Esophagus squamous epithelium (tissue), 5 donors: Measurements from ENCODE around the gene ACTA1. TPM values are rescaled to one million over a fixed set of nuclear protein-coding genes. Genes with fewer than 3 reads are reported as not detected.
A peak's percentile ranks its signal among the peaks of the same experiment; 100 is the strongest.

Source experiments
- DNase-seq: peaks from one replicate; lab custom pipeline; 2025; lab: John Stamatoyannopoulos, UW
- H3K27ac ChIP-seq, 4 donors: fragments of 200-600 bp; sonication (generic); one replicate each; pipeline ENCODE4 v1.5.1; 2016 to 2019; ENCODE audit warnings: mild to moderate bottlenecking in 1 of 4
- H3K27me3 ChIP-seq, 4 donors: fragments of 200-600 bp; sonication (generic); 1 replicate in 3 of 4; 2 replicates in 1 of 4; pipeline versions ENCODE4 v1.5.1 to v1.6.0; 2017 to 2021; ENCODE audit warnings: antibody characterized with exemption in 1 of 4
- H3K36me3 ChIP-seq, 3 donors: fragments of 200-600 bp; sonication (generic); one replicate each; pipeline ENCODE4 v1.5.1; 2016 to 2019
- H3K4me1 ChIP-seq, 3 donors: fragments of 200-600 bp; sonication (generic); one replicate each; pipeline ENCODE4 v1.5.1; 2017 to 2019
- H3K4me3 ChIP-seq, 4 donors: fragments of 200-600 bp; sonication (generic); 1 replicate in 3 of 4; 2 replicates in 1 of 4; pipeline ENCODE4 v1.5.1; 2016 to 2019; ENCODE audit warnings: mild to moderate bottlenecking in 2 of 4, moderate library complexity in 1 of 4
- H3K9me3 ChIP-seq, 3 donors: fragments of 200-600 bp; sonication (generic); one replicate each; pipeline ENCODE4 v1.5.1; 2016 to 2019
- POLR2A ChIP-seq, 4 donors: fragments of 450-650 bp; IDR thresholded peaks; one replicate each; pipeline ENCODE4 v1.6.1; 2017; ENCODE audit warnings: antibody characterized with exemption in 4 of 4, mild to moderate bottlenecking in 4 of 4, moderate library complexity in 3 of 4
- WGBS, 2 donors: methylation state at CpG; one replicate each; pipeline ENCODE4 v1.1.5; 2018; 5-methylcytosine and 5-hydroxymethylcytosine counted together
- intact Hi-C: fragments of 100-400 bp; cut with DNase I; formaldehyde crosslinking; loops from one replicate; pipeline ENCODE4 v1.15.0; 2022
- total RNA-seq, 4 donors: library from RNA; depleted of rRNA; stranded (reverse); fragments of >200 nt; gene quantifications; one replicate each; pipeline ENCODE4 v1.1.0, GENCODE V29; 2016
- TF ChIP-seq, protein P1 (sequence below), 6 experiments: fragments of 450-650 bp in 4 of 6; fragments of 200-600 bp in 2 of 6; sonication (generic) in 2 of 6; IDR thresholded peaks; one replicate each; pipeline ENCODE4 v1.5.1; 2016 to 2019; ENCODE audit warnings: antibody characterized with exemption in 6 of 6, mild to moderate bottlenecking in 4 of 6, moderate library complexity in 4 of 6
- donor health status: DM: yes; HTN: yes; CAD: no.

ACTA1 gene
- total RNA-seq, 4 donors from 2014 or later, result 0.19 to 0.75 (median 0.26) TPM; not detected in 1

DNA sequence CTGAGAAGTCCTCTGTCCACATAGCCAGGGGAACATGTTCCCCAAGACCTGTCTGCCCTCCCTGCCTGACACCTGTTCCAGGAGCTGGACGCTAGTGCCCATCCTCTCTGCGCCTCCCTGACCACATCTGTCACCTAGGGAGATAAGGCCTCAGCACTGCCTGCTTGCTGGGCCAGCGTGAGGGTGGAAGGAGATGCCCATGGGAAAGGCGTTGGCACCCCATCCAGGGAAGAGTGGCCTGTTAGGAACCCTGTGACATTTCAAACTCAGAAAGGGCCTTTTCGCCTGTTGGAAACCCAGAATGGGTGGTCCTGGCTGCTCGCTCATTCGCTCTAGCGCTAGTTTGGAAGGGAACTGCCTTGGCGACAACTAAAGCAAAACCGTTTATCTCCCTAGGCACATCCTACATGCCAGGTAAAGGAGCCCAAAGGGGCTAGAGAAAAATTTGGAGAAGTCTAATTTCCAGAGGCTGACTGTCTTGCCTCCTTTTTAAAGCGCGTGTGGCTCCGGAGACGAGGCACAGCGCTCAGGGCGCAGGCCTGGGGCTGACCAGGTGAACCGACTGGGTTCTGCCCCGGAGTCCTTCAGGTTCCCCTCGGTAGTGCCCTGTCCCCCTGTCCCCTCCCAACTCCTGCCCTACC is 410 bp downstream of the ACTA1 start:
- Histone ChIP-seq H3K36me3 (no peaks in the 10 kb centered on the region), H3K4me3 (no peak overlapping the region), H3K9me3 (no peaks in the 10 kb centered on the region), H3K27me3 (peaks cover 37 to 81% (median 45%) of the 10 kb centered on the region in 4 donors), H3K27ac (no peak overlapping the region), H3K4me1 (peaks cover 19 to 43% (median 21%) of the 10 kb centered on the region in 3 donors)
- intact Hi-C loops, result no loop called here
- no peak for DNase-seq
- WGBS, 2 donors, result 7 to 27% methylated on average over 6 to 9 of the region's 19 CpGs
- TF ChIP-seq, protein P1, sequence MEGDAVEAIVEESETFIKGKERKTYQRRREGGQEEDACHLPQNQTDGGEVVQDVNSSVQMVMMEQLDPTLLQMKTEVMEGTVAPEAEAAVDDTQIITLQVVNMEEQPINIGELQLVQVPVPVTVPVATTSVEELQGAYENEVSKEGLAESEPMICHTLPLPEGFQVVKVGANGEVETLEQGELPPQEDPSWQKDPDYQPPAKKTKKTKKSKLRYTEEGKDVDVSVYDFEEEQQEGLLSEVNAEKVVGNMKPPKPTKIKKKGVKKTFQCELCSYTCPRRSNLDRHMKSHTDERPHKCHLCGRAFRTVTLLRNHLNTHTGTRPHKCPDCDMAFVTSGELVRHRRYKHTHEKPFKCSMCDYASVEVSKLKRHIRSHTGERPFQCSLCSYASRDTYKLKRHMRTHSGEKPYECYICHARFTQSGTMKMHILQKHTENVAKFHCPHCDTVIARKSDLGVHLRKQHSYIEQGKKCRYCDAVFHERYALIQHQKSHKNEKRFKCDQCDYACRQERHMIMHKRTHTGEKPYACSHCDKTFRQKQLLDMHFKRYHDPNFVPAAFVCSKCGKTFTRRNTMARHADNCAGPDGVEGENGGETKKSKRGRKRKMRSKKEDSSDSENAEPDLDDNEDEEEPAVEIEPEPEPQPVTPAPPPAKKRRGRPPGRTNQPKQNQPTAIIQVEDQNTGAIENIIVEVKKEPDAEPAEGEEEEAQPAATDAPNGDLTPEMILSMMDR (IDR thresholded peaks at IDR 0.05), result no peak

DNA sequence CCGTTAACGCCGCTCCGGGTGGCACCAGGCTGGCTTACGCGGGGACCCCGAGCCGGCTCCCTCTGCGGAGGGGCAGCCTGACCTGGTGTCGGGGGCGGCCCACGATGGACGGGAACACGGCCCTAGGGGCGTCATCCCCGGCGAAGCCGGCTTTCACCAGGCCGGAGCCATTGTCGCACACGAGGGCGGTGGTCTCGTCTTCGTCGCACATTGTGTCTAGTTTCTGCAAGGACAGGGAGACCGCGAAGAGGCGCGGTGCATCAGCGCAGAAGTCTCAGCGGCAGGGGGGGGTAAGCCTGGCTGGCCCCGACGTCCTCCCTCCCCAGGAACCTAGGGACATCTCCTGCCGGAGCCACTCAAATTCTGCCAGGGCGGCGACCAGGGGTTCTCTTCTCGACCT is 989 bp downstream of the ACTA1 start:
- Histone ChIP-seq H3K4me3 (no peak overlapping the region), H3K4me1 (peaks cover 19 to 43% (median 21%) of the 10 kb centered on the region in 3 donors), H3K27me3 (peaks cover 37 to 87% (median 45%) of the 10 kb centered on the region in 4 donors), H3K36me3 (no peaks in the 10 kb centered on the region), H3K27ac (no peak overlapping the region), H3K9me3 (no peaks in the 10 kb centered on the region)
- intact Hi-C loops, result no loop called here
- WGBS, 2 donors, result no CpG with 5 or more reads among the region's 37 CpGs
- TF ChIP-seq, protein P1 (IDR thresholded peaks at IDR 0.05), result no peak
- TF ChIP-seq POLR2A (IDR thresholded peaks at IDR 0.05), result no peak
- no peak for DNase-seq

DNA sequence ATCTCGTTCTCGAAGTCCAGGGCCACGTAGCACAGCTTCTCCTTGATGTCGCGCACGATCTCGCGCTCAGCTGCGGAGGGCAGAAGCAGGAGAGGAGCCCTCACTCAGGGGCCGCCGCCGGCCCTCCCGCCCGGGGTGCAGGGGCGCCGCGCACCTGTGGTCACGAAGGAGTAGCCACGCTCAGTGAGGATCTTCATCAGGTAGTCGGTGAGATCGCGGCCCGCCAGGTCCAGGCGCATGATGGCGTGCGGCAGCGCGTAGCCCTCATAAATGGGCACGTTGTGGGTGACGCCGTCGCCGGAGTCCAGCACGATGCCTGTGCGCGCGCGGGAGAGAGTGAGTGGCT is 1.8 kb downstream of the ACTA1 start:
- peaks cover 37 to 95% (median 45%) of the 10 kb centered on the region in 4 donors for H3K27me3 ChIP-seq
- intact Hi-C loops, result no loop called here
- no peaks in the 10 kb centered on the region for H3K36me3 ChIP-seq
- no peaks in the 10 kb centered on the region for H3K9me3 ChIP-seq
- DNase-seq, result no peak
- peak overlapping the region in 2 of 4 donors; percentile 22 to 44 for H3K4me3 ChIP-seq
- peaks cover 19 to 43% (median 21%) of the 10 kb centered on the region in 3 donors for H3K4me1 ChIP-seq
- TF ChIP-seq, protein P1 (IDR thresholded peaks at IDR 0.05), result no peak
- no peak for TF ChIP-seq POLR2A (IDR thresholded peaks at IDR 0.05)
- WGBS, 2 donors, result 20% methylated on average over 4 of the region's 38 CpGs; no CpG with 5 or more reads in 1 of the 2 donors
- H3K27ac ChIP-seq, result no peak overlapping the region

DNA sequence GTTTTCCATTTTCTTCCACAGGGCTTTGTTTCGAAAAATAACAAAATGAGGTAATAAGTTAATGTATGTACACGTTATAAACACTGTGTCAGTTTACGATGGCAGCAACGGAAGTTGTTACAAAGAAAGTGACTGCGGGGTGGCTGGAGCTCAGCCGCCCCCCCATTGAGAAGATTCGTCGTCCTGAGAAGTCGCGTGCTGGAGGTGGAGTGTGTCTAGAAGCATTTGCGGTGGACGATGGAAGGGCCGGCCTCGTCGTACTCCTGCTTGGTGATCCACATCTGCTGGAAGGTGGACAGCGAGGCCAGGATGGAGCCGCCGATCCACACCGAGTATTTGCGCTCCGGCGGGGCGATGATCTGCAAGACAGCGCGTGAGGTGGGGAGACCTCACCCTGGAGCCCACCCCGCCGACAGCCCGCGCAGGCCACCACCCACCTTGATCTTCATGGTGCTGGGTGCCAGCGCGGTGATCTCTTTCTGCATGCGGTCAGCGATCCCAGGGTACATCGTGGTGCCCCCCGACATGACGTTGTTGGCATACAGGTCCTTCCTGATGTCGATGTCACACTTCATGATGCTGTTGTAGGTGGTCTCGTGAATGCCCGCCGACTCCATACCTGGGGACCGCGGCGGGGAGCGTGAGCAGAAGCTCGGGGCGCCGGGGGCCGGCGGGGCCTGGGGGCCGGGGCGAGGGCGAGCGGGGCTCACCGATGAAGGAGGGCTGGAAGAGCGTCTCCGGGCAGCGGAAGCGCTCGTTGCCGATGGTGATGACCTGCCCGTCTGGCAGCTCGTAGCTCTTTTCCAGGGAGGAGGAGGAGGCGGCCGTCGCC is 2.4 kb downstream of the ACTA1 start:
- H3K4me1 ChIP-seq, result peaks cover 19 to 43% (median 21%) of the 10 kb centered on the region in 3 donors

More for the DNA sequence above, 2.4 kb downstream of the ACTA1 start:
- H3K27me3 ChIP-seq, result peaks cover 37 to 100% (median 45%) of the 10 kb centered on the region in 4 donors
- TF ChIP-seq POLR2A (IDR thresholded peaks at IDR 0.05), result no peak
- TF ChIP-seq, protein P1 (IDR thresholded peaks at IDR 0.05), result no peak
- no peak for DNase-seq
- H3K9me3 ChIP-seq, result no peaks in the 10 kb centered on the region
- no peaks in the 10 kb centered on the region for H3K36me3 ChIP-seq
- no peak overlapping the region for H3K27ac ChIP-seq
- intact Hi-C loops, result no loop called here
- 5 to 11% methylated on average over 22 of the region's 65 CpGs for WGBS, 2 donors
- peak overlapping the region in 2 of 4 donors; percentile 22 to 44 for H3K4me3 ChIP-seq
